Ovary (tissue), 3 donors: ENCODE measurements around the gene MKI67.

Experiments
- CTCF ChIP-seq, 3 donors: fragments of 450-650 bp in 2 of 3; fragments of 200-600 bp in 1 of 3; IDR thresholded peaks; one replicate each; pipeline versions ENCODE4 v1.5.1 to v1.8.0; 2016 to 2022; ENCODE audit warnings: antibody characterized with exemption in 3 of 3, mild to moderate bottlenecking in 1 of 3
- EP300 ChIP-seq: sonication (generic); formaldehyde crosslinking; IDR thresholded peaks from one replicate; pipeline ENCODE4 v1.6.1; 2017; ENCODE audit warnings: antibody characterized with exemption
- donor health status: DM: no; HTN: no; CAD: no.

DNA sequence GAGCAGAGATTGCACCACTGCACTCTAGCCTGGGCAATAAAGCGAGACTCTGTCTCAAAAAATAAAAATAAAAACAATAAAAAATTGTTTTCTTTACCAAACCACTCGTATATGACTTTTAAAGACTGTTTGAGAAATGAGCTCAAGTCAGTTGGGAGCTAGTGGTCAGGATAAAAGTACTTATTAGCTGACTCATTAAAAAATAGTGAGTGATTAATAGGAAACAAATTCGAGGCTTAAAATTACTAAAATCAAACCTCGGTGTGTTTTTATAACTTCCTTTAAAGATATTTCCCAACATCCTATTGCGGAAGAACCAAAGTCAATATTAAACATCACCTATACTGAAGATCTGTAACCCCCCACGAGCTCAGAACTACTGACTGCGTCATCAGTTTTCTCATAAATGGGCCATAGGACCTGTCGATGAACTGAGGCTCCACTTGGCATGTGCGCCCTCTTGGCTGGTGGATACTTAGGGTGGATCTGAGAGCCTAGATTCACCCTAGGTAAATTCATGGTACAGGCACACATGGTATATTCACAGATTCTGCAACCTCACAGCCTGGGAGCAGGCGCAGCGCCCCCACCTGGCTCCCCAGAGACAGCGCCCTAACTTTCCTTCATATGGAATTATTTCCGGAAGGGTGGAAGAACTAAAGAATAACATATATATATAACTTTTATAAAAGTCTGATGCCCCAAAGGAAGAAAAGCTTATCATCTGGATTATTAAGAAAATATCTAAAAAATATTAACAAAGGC, 9.2 kb downstream of the MKI67 start:
- TF ChIP-seq EP300, result no peak
- no peak for TF ChIP-seq CTCF (IDR thresholded peaks at IDR 0.05)
